Prostate gland (tissue), 2 donors: ENCODE data around the gene EML1.

Experiments used
- CTCF ChIP-seq, 4 experiments: fragments of 200-600 bp in 2 of 4; fragments of 450-650 bp in 2 of 4; sonication (generic) in 2 of 4; IDR thresholded peaks; 1 replicate in 3 of 4; 2 replicates in 1 of 4; pipeline ENCODE4 v1.5.1; 2016 to 2019; ENCODE audit warnings: antibody characterized with exemption in 4 of 4, mild to moderate bottlenecking in 2 of 4, moderate library complexity in 2 of 4
- POLR2A ChIP-seq: fragments of 450-650 bp; IDR thresholded peaks from one replicate; pipeline ENCODE4 v1.6.1; 2016; ENCODE audit warnings: antibody characterized with exemption, mild to moderate bottlenecking
- POLR2AphosphoS5 ChIP-seq: sonication (generic); formaldehyde crosslinking; IDR thresholded peaks from one replicate; pipeline ENCODE4 v1.6.1; 2017; ENCODE audit warnings: antibody characterized with exemption

- TF ChIP-seq CTCF (IDR thresholded peaks at IDR 0.05), result no peak
- TF ChIP-seq POLR2AphosphoS5, result no peak
- no peak for TF ChIP-seq POLR2A
Measured at GRCh38 chr14:99774556-99775307, 18.5 kb upstream of the EML1 start.
